ENCODE results near the gene TUBA3E. TPM values are rescaled to one million over a fixed set of nuclear protein-coding genes. Genes with fewer than 3 reads are reported as not detected.
"Not testable (repeated sequence)": the region's sequence is repeated elsewhere in the genome, so short reads cannot be mapped to it uniquely, and the experiment has no call there.

The TUBA3E gene
- total RNA-seq, 1 donor from 2014 or later = not detected

- not testable (repeated sequence) for ATAC-seq; DNase-seq (ENCODE audit: low spot score)
- intact Hi-C loops (cut with DNase I) = loop anchor here (10.0 kb wide), 1 partner anchor 164 kb away; the partner anchor contains the start of gene IMP4
Observed at GRCh38 chr2:130180404-130181324, 17.6 kb downstream of the TUBA3E start.

- intact Hi-C loops (cut with DNase I); ATAC-seq: not testable (repeated sequence)
Observed at GRCh38 chr2:130174866-130175265, 23.4 kb downstream of the TUBA3E start.

GRCh38 chr2:130169896-130170295 lies 28.3 kb downstream of the TUBA3E start:
- intact Hi-C loops (cut with DNase I) = no loop called here
- DNase-seq (ENCODE audit: low spot score) (no peak), ATAC-seq (no peak)

More at GRCh38 chr2:130174866-130175265, 23.4 kb downstream of the TUBA3E start:
- DNase-seq (ENCODE audit: low spot score) = not testable (repeated sequence)

- intact Hi-C loops (cut with DNase I); DNase-seq (ENCODE audit: low spot score); ATAC-seq: not testable (repeated sequence)
Observed at GRCh38 chr2:130169163-130169562, 29.1 kb downstream of the TUBA3E start.

- intact Hi-C loops (cut with DNase I); ATAC-seq; DNase-seq (ENCODE audit: low spot score): not testable (repeated sequence)
Observed at GRCh38 chr2:130166611-130167010, 31.6 kb downstream of the TUBA3E start.

- intact Hi-C loops (cut with DNase I) = no loop called here
Observed at GRCh38 chr2:130165293-130166016, 32.8 kb downstream of the TUBA3E start.

GRCh38 chr2:130162968-130163367 lies 35.3 kb downstream of the TUBA3E start:
- ATAC-seq (no peak), DNase-seq (ENCODE audit: low spot score) (no peak)
- intact Hi-C loops (cut with DNase I) = no loop called here

More at GRCh38 chr2:130165293-130166016, 32.8 kb downstream of the TUBA3E start:
- no peak for DNase-seq (ENCODE audit: low spot score)
- ATAC-seq = no peak

- not testable (repeated sequence) for DNase-seq (ENCODE audit: low spot score)
Observed at GRCh38 chr2:130162486-130162885, 35.8 kb downstream of the TUBA3E start.

GRCh38 chr2:130160838-130161705 lies 37.2 kb downstream of the TUBA3E start:
- DNase-seq (ENCODE audit: low spot score); intact Hi-C loops (cut with DNase I); ATAC-seq: not testable (repeated sequence)

More at GRCh38 chr2:130162486-130162885, 35.8 kb downstream of the TUBA3E start:
- ATAC-seq; intact Hi-C loops (cut with DNase I): not testable (repeated sequence)

- intact Hi-C loops (cut with DNase I) = no loop called here
- ATAC-seq = no peak
Observed at GRCh38 chr2:130160131-130160530, 38.1 kb downstream of the TUBA3E start.

GRCh38 chr2:130159376-130159775 lies 38.9 kb downstream of the TUBA3E start:
- intact Hi-C loops (cut with DNase I); ATAC-seq; DNase-seq (ENCODE audit: low spot score): not testable (repeated sequence)

More at GRCh38 chr2:130160131-130160530, 38.1 kb downstream of the TUBA3E start:
- DNase-seq (ENCODE audit: low spot score) = no peak

GRCh38 chr2:130158631-130159030 lies 39.6 kb downstream of the TUBA3E start:
- intact Hi-C loops (cut with DNase I) = no loop called here
- ATAC-seq = no peak

GRCh38 chr2:130157825-130158514 lies 40.3 kb downstream of the TUBA3E start:
- intact Hi-C loops (cut with DNase I); ATAC-seq; DNase-seq (ENCODE audit: low spot score): not testable (repeated sequence)

More at GRCh38 chr2:130158631-130159030, 39.6 kb downstream of the TUBA3E start:
- DNase-seq (ENCODE audit: low spot score) = no peak

GRCh38 chr2:130157354-130157753 lies 40.9 kb downstream of the TUBA3E start:
- intact Hi-C loops (cut with DNase I); DNase-seq (ENCODE audit: low spot score); ATAC-seq: not testable (repeated sequence)

- no peak for ATAC-seq
- DNase-seq (ENCODE audit: low spot score) = peak; percentile 15
- intact Hi-C loops (cut with DNase I) = no loop called here
Observed at GRCh38 chr2:130156624-130157004, 41.6 kb downstream of the TUBA3E start.

GRCh38 chr2:130155956-130156623 lies 42.1 kb downstream of the TUBA3E start:
- not testable (repeated sequence) for ATAC-seq
- peak; percentile 48 for DNase-seq (ENCODE audit: low spot score)

More at GRCh38 chr2:130155956-130156623, 42.1 kb downstream of the TUBA3E start:
- intact Hi-C loops (cut with DNase I) = not testable (repeated sequence)

All from sciatic nerve (tissue), 2 donors.